K562 treated with DMSO at 1 percent for 24 hours (cell line): Measurements from ENCODE around the gene KRTAP26-1. TPM values are rescaled to one million over a fixed set of nuclear protein-coding genes. Genes with fewer than 3 reads are reported as not detected.

Experiments
- total RNA-seq: library from RNA; unstranded; fragments of 300-600 nt; gene quantifications from 2 replicates; pipeline ENCODE4 v1.2.3, GENCODE V29; 2022; ENCODE audit warnings: low read depth; ENCODE audit not compliant: insufficient read depth

The KRTAP26-1 gene, protein sequence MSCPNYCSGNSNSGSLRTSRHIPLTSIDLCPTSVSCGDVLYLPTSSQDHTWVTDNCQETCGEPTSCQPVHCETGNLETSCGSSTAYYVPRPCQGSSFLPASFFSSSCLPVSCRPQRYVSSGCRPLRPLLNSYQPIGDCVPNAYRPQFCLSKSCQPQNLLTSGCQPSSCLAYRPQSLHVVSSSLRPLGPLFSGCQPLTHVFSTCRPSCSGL
- not detected in 2 replicates for total RNA-seq

DNA sequence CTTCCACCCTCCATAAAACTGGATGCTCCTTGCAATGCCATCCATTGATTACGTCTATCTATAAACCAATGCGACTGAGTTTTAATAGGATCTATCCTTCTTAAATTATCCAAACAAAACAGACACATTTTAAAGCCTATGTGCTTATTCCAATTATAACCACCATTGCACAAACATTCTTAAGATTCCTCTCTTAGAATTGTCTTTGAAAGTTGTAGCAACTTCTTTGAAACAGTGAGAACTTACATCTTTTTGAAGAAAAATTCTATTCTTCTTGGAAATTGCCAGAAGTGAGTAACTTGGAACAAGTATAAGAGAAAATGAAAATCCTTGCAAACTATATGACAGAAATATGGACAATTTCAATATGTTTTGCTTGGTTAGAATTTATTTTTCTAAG is at the start of gene KRTAP26-1:
Gene KRTAP26-1 (minus strand): TSS at position 101 of the 400 bp plus-strand sequence. CDS start 280 bp downstream, outside the sequence.

DNA sequence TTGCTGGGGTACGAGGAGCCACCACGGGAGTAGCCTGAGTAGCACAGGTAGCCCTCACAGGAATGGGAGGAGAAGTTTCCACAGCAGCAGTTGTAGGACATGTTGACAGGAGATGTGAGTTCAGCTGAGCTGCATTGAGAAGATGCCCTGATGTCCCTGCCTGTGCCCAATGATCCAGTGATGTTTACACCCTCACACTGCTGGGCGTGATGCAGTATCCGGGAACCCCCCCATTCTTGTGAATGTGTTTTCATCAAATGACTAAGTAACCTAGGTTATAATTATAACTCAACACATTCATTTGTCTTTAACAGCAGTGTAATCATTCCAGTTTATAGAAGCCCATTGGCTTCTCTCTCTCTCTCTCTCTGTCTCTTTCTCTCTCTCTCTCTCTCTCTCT is 28.4 kb upstream of the KRTAP26-1 start, which contains the start of gene KRTAP23-1:
Gene KRTAP23-1 (minus strand): TSS at position 101 of the 400 bp plus-strand sequence. CDS start 0 bp downstream, at position 101.

DNA sequence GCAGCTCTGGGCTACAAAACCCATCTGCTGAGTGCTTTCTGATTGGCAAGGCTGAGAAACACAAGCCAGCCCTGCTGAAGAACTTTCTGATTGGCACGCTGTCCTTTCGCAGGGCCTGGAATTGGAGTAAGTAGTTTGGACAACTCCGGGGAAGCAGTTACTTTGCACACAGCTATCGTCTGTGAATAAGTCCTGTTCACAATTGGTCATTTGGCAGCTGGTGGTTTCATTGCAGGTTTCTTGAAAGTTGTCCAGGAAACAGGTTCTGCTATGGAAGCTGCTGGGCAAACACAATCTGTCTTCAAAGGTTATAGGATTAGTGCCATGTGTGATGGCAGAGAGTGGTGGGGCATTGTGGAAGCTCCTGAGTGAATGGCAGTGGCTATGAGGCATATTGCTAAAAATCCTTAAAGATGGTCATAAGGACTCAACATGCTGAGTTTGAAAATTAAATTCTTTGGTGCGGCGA is 17.2 kb upstream of the KRTAP26-1 start, which contains the start of gene KRTAP27-1:
Gene KRTAP27-1 (minus strand): TSS at position 419 of the 469 bp plus-strand sequence. CDS start 26 bp downstream, at position 393.

DNA sequence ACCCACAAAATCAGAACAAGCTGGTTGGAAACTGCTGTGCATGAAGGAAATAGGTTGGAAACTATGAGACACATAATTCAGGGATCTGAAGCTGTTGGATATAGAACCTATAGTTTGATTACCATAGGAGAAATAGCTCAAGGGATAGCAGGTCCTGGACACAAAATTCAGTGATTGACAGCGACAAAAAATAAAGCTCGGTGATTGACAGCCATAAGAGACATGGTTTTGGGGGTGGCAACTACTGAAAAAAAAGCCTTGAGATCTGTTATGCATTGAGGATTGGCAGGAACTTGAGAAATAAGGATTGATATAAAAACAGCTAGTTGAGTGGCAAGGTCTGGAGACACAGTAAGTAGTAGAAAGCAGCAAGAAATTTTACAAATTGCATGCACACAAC is 30.9 kb downstream of the KRTAP26-1 start, which contains the start of gene KRTAP25-1:
Gene KRTAP25-1 (minus strand): TSS at position 300 of the 400 bp plus-strand sequence. CDS start 24 bp downstream, at position 276.

DNA sequence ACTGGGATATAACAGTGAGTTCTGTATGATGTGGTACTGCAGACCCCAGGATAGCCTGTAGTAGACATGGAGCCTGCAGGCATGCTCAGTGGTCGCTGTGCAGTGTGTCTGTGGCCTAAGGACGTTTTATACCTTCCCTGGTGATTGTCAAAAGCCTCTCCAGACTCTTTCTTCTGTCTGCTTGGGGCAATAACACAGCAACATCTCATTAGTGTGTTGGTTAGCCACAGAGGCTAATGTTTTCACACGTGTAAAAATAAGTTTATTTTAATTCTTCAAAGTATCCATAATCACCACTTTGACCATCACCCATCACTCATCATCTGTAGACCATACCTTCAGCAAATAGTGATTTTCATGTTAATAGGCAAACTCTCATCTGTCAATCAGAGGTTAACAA is 37.3 kb downstream of the KRTAP26-1 start, which contains the start of gene KRTAP24-1:
Gene KRTAP24-1 (minus strand): TSS at position 101 of the 400 bp plus-strand sequence. CDS start 18 bp downstream, at position 83.

Other genes starting within 250 kb of the KRTAP26-1 start
- gene CLDN17, start 153.5 kb downstream of the KRTAP26-1 start, total RNA-seq, result not detected in 2 replicates
- gene CLDN8, start 104.2 kb downstream of the KRTAP26-1 start, total RNA-seq, result not detected in 2 replicates
- gene KRTAP24-1, start 37.4 kb downstream of the KRTAP26-1 start, total RNA-seq, result not detected in 2 replicates
- not detected in 2 replicates for gene KRTAP25-1, start 30.8 kb downstream of the KRTAP26-1 start, total RNA-seq
- not detected in 2 replicates for gene KRTAP27-1, start 17.4 kb upstream of the KRTAP26-1 start, total RNA-seq
- gene KRTAP23-1, start 28.3 kb upstream of the KRTAP26-1 start, total RNA-seq, result not detected in 2 replicates
- not detected in 2 replicates for gene KRTAP13-2, start 52.0 kb upstream of the KRTAP26-1 start, total RNA-seq
- gene KRTAP13-1, start 75.7 kb upstream of the KRTAP26-1 start, total RNA-seq, result not detected in 2 replicates
- not detected in 2 replicates for gene KRTAP13-3, start 105.6 kb upstream of the KRTAP26-1 start, total RNA-seq
- gene KRTAP13-4, start 109.9 kb upstream of the KRTAP26-1 start, total RNA-seq, result not detected in 2 replicates
- gene KRTAP15-1, start 120.0 kb upstream of the KRTAP26-1 start, total RNA-seq, result not detected in 2 replicates
- gene KRTAP19-1, start 160.1 kb upstream of the KRTAP26-1 start, total RNA-seq, result not detected in 2 replicates
- not detected in 2 replicates for gene KRTAP19-2, start 167.1 kb upstream of the KRTAP26-1 start, total RNA-seq
- gene KRTAP19-3, start 171.7 kb upstream of the KRTAP26-1 start, total RNA-seq, result not detected in 2 replicates
- not detected in 2 replicates for gene KRTAP19-4, start 176.8 kb upstream of the KRTAP26-1 start, total RNA-seq
- gene KRTAP19-5, start 181.8 kb upstream of the KRTAP26-1 start, total RNA-seq, result not detected in 2 replicates
- gene KRTAP19-6, start 221.5 kb upstream of the KRTAP26-1 start, total RNA-seq, result not detected in 2 replicates
- gene KRTAP19-7, start 241.0 kb upstream of the KRTAP26-1 start, total RNA-seq, result not detected in 2 replicates